IMR-90 (cell line): ENCODE measurements around the gene PRRC2B. TPM values are rescaled to one million over a fixed set of nuclear protein-coding genes. Genes with fewer than 3 reads are reported as not detected.
"Not testable (repeated sequence)": the region's sequence is repeated elsewhere in the genome, so short reads cannot be mapped to it uniquely, and the experiment has no call there.

ENCODE experiments used
- ATAC-seq: fragments of 200-7000 bp; cut with Tn5 transposase; 2 replicates; pipeline ENCODE4 v1.9.1; 2020; ENCODE audit warnings: low read depth, mild to moderate bottlenecking, moderate library complexity
- BruUV-seq: library from RNA; stranded (reverse); fragments of 400-500 nt; replicated peaks from 2 replicates; lab custom pipeline; 2021; lab: Mats Ljungman, UMichigan
- CTCF ChIA-PET: fragments of 300-600 bp; formaldehyde crosslinking; extraction: SDS; loops from one replicate; lab custom pipeline; 2021; ENCODE audit warnings: antibody characterized with exemption; lab: Yijun Ruan, JAX
- POLR2A ChIA-PET: fragments of 300-600 bp; sonication (Branson Sonifier 250); formaldehyde crosslinking; loops from one replicate; lab custom pipeline; 2022; ENCODE audit warnings: antibody characterized with exemption; ENCODE audit not compliant: unreplicated experiment; lab: Charles Lee
- DNase-seq: peaks from one replicate; pipeline ENCODE4 v3.0.0; 2013
- H2AFZ ChIP-seq: replicated peaks from 2 replicates; pipeline ENCODE3; 2013; ENCODE audit warnings: low read length, mild to moderate bottlenecking; ENCODE audit not compliant: poor library complexity
- H2AK5ac ChIP-seq: 2 replicates; pipeline ENCODE4 v1.6.1; 2013; ENCODE audit warnings: low read depth, low read length, inconsistent platforms
- H2AK9ac ChIP-seq: replicated peaks from 2 replicates; pipeline ENCODE3; 2013; ENCODE audit warnings: mild to moderate bottlenecking, low read depth, low read length, moderate library complexity; ENCODE audit not compliant: poor library complexity
- H2BK120ac ChIP-seq: 2 replicates; pipeline ENCODE4 v1.6.1; 2013; ENCODE audit warnings: low read depth, low read length, inconsistent platforms
- H2BK15ac ChIP-seq: 3 replicates; pipeline ENCODE4 v1.6.1; 2013; ENCODE audit warnings: low read depth, low read length, inconsistent platforms
- H2BK20ac ChIP-seq: 2 replicates; pipeline ENCODE4 v1.6.1; 2013; ENCODE audit warnings: low read depth, mild to moderate bottlenecking, inconsistent platforms, low read length, moderate library complexity
- H2BK5ac ChIP-seq: 2 replicates; pipeline ENCODE4 v1.6.1; 2013; ENCODE audit warnings: mild to moderate bottlenecking, low read depth, low read length, inconsistent platforms; ENCODE audit not compliant: poor library complexity, severe bottlenecking
- H3K14ac ChIP-seq: replicated peaks from 2 replicates; pipeline ENCODE4 v1.6.1; 2013; ENCODE audit warnings: low read depth, low read length, inconsistent platforms
- H3K18ac ChIP-seq: 2 replicates; pipeline ENCODE4 v1.6.1; 2013; ENCODE audit warnings: low read depth, low read length, control low read depth
- H3K23ac ChIP-seq: 2 replicates; pipeline ENCODE4 v1.6.1; 2013; ENCODE audit warnings: low read depth, low read length, inconsistent platforms
- H3K27ac ChIP-seq: 2 replicates; pipeline ENCODE4 v1.5.1; 2013; ENCODE audit warnings: mild to moderate bottlenecking, control low read depth, low read length; ENCODE audit not compliant: insufficient read depth
- H3K27me3 ChIP-seq: 2 replicates; pipeline ENCODE4 v1.6.1; 2013; ENCODE audit warnings: low read length; ENCODE audit not compliant: control insufficient read depth, insufficient read depth
- H3K36me3 ChIP-seq: 2 replicates; pipeline ENCODE4 v1.6.1; 2013; ENCODE audit warnings: low read length, mixed read lengths; ENCODE audit not compliant: control insufficient read depth, insufficient read depth
- H3K4ac ChIP-seq: 2 replicates; pipeline ENCODE4 v1.6.1; 2013; ENCODE audit warnings: low read depth, low read length, inconsistent platforms
- H3K4me1 ChIP-seq: 2 replicates; pipeline ENCODE4 v1.6.1; 2013; ENCODE audit warnings: low read length, mixed read lengths; ENCODE audit not compliant: control insufficient read depth, insufficient read depth
- H3K4me2 ChIP-seq: 2 replicates; pipeline ENCODE4 v1.6.1; 2013; ENCODE audit warnings: low read depth, mild to moderate bottlenecking, control low read depth, low read length, moderate library complexity
- H3K4me3 ChIP-seq: 2 replicates; pipeline ENCODE4 v1.5.1; 2013; ENCODE audit warnings: low read depth, mild to moderate bottlenecking, control low read depth, low read length, moderate library complexity; ENCODE audit not compliant: insufficient read depth
- H3K56ac ChIP-seq: 2 replicates; pipeline ENCODE4 v1.6.1; 2013; ENCODE audit warnings: low read length, inconsistent platforms; ENCODE audit not compliant: insufficient read depth; ENCODE audit errors: extremely low read depth
- H3K79me1 ChIP-seq, 2 experiments: 2 replicates each; pipeline ENCODE4 v1.6.1; 2013; ENCODE audit warnings: low read length in 2 of 2, inconsistent platforms in 1 of 2, low read depth in 1 of 2
- H3K9ac ChIP-seq: 2 replicates; pipeline ENCODE4 v1.6.1; 2013; ENCODE audit warnings: low read depth, low read length, control low read depth
- H3K9me1 ChIP-seq: 2 replicates; pipeline ENCODE4 v1.6.1; 2013; ENCODE audit warnings: low read length, inconsistent platforms; ENCODE audit not compliant: insufficient read depth
- H3K9me3 ChIP-seq: 2 replicates; pipeline ENCODE4 v1.6.1; 2013; ENCODE audit warnings: low read length; ENCODE audit not compliant: control insufficient read depth, insufficient read depth
- H4K20me1 ChIP-seq: 2 replicates; pipeline ENCODE4 v1.6.1; 2013; ENCODE audit warnings: low read length, inconsistent platforms; ENCODE audit not compliant: insufficient read depth
- H4K5ac ChIP-seq: 2 replicates; pipeline ENCODE4 v1.6.1; 2013; ENCODE audit warnings: mild to moderate bottlenecking, low read depth, low read length, control low read depth
- H4K8ac ChIP-seq, 2 experiments: 2 replicates each; pipeline ENCODE4 v1.6.1; 2013; ENCODE audit warnings: low read depth in 2 of 2, low read length in 2 of 2, control low read depth in 1 of 2, inconsistent platforms in 1 of 2
- H4K91ac ChIP-seq: 2 replicates; pipeline ENCODE4 v1.6.1; 2013; ENCODE audit warnings: low read depth, low read length, inconsistent platforms; ENCODE audit not compliant: insufficient read depth
- WGBS, 2 experiments: methylation state at CpG; one replicate each; pipeline versions ENCODE4 v1.1.5 to v1.1.7; 2013; ENCODE audit warnings: missing lambda C conversion rate in 2 of 2; ENCODE audit not compliant: insufficient read length in 1 of 2; ENCODE audit errors: extremely low coverage in 2 of 2; 5-methylcytosine and 5-hydroxymethylcytosine counted together
- dilution Hi-C: fragments of 300-500 bp; cut with HindIII; formaldehyde crosslinking; loops from one replicate; pipeline ENCODE4 v1.14.3; 2018; ENCODE audit warnings: low sequenced_read_pairs; ENCODE audit not compliant: unreplicated experiment
- in situ Hi-C: fragments of 300-500 bp; cut with MboI; formaldehyde crosslinking; loops from 3 replicates; pipeline ENCODE4 v1.14.3; 2019; ENCODE audit warnings: low sequenced_read_pairs, inconsistent platforms, mixed read lengths
- intact Hi-C: fragments of 100-400 bp; cut with micrococcal nuclease; formaldehyde crosslinking; loops from 2 replicates; pipeline ENCODE4 v1.10.0; 2022
- polyA plus RNA-seq, 3 experiments: library from polyadenylated mRNA; depleted of rRNA; stranded (reverse); fragments of >200 nt; gene quantifications; 2 replicates each; pipeline ENCODE4 v1.2.3, GENCODE V29; 2012; ENCODE audit warnings: low replicate concordance in 1 of 3
- total RNA-seq: library from RNA; depleted of rRNA; stranded (reverse); fragments of >200 nt; gene quantifications from 2 replicates; pipeline ENCODE4 v1.2.3, GENCODE V29; 2012

PRRC2B gene
- total and polyA plus RNA-seq, 2 of the 4 experiments (the other 2 are of a cell fraction), result 19.4 to 39.1 TPM

GRCh38 chr9:131455655-131456054 lies 61.8 kb downstream of the PRRC2B start:
- intact Hi-C loops, ATAC-seq, H2AFZ ChIP-seq, H3K4me2 ChIP-seq, dilution Hi-C loops, DNase-seq, H3K56ac ChIP-seq, H4K91ac ChIP-seq, H2AK5ac ChIP-seq, H3K9me3 ChIP-seq, BruUV-seq, H3K18ac ChIP-seq, H3K9me1 ChIP-seq, H3K4me3 ChIP-seq, H3K4ac ChIP-seq, H2AK9ac ChIP-seq, H3K23ac ChIP-seq, H3K27me3 ChIP-seq, POLR2A ChIA-PET, H2BK15ac ChIP-seq, H2BK20ac ChIP-seq, H3K9ac ChIP-seq, H3K27ac ChIP-seq, H2BK120ac ChIP-seq, H4K8ac ChIP-seq, H2BK5ac ChIP-seq, H4K5ac ChIP-seq, H3K14ac ChIP-seq, H3K4me1 ChIP-seq, in situ Hi-C loops, CTCF ChIA-PET: not testable (repeated sequence)
- peaks cover 41 to 49% of the 10 kb centered on the region in 2 experiments for H3K79me1 ChIP-seq
- WGBS, 2 experiments, result 100% methylated on average over 1 of the region's 10 CpGs; no CpG with 5 or more reads in 1 of the 2 experiments
- H4K20me1 ChIP-seq, result peaks cover 16% of the 10 kb centered on the region; the same call in 1 of the 2 replicates
- H3K36me3 ChIP-seq, result peaks cover 57% of the 10 kb centered on the region
